K562 (cell line): ENCODE measurements around the gene HARS1. TPM values are rescaled to one million over a fixed set of nuclear protein-coding genes. Genes with fewer than 3 reads are reported as not detected.

Experiments used
- CTBP1 ChIP-seq: fragments of 450-650 bp; IDR thresholded peaks from 2 replicates; pipeline ENCODE4 v1.6.1; 2016; ENCODE audit warnings: borderline replicate concordance
- CTCF ChIP-seq, 3 experiments: IDR thresholded peaks in 2 of 3; conservative IDR thresholded peaks in 1 of 3; 2 replicates each; pipeline ENCODE4 v1.5.1; 2011 to 2012; ENCODE audit warnings: low read length in 3 of 3, mild to moderate bottlenecking in 3 of 3, control low read depth in 2 of 3, improper control_type of control experiment in 1 of 3, inconsistent platforms in 1 of 3, low read depth in 1 of 3, mixed read lengths in 1 of 3, moderate library complexity in 1 of 3; ENCODE audit not compliant: insufficient read depth in 2 of 3
- DEAF1 ChIP-seq: fragments of 450-650 bp; formaldehyde crosslinking; IDR thresholded peaks from 2 replicates; pipeline ENCODE4 v1.4.0; 2020; ENCODE audit warnings: mild to moderate bottlenecking, moderate library complexity
- E4F1 ChIP-seq: fragments of 250-450 bp; sonication (Bioruptor Pico); IDR thresholded peaks from 2 replicates; pipeline ENCODE4 v1.5.0; 2021; ENCODE audit warnings: mild to moderate bottlenecking, borderline replicate concordance
- PKNOX1 ChIP-seq: fragments of 450-650 bp; IDR thresholded peaks from 2 replicates; pipeline ENCODE4 v1.6.1; 2016
- PRPF4 ChIP-seq: fragments of 200-400 bp; formaldehyde crosslinking; IDR thresholded peaks from one replicate; pipeline ENCODE4 v1.6.1; 2017; ENCODE audit warnings: low read length, low read depth, mild to moderate bottlenecking; ENCODE audit not compliant: insufficient read depth, poor library complexity, severe bottlenecking
- RAD21 ChIP-seq, 2 experiments: fragments of 250-450 bp in 1 of 2; fragments of 450-650 bp in 1 of 2; sonication (Bioruptor Pico) in 1 of 2; formaldehyde crosslinking in 1 of 2; IDR thresholded peaks in 1 of 2; conservative IDR thresholded peaks in 1 of 2; 2 replicates each; pipeline versions ENCODE4 v1.4.0 to v1.8.0; 2020 to 2022; ENCODE audit warnings: mild to moderate bottlenecking in 2 of 2, moderate library complexity in 1 of 2
- STAG1 ChIP-seq: sonication (generic); formaldehyde crosslinking; IDR thresholded peaks from 2 replicates; pipeline ENCODE4 v1.5.0; 2020; ENCODE audit warnings: missing genetic modification reagents, borderline replicate concordance
- ZC3H8 ChIP-seq: fragments of 450-650 bp; IDR thresholded peaks from 2 replicates; pipeline ENCODE4 v1.6.1; 2017
- ZFP36 ChIP-seq: fragments of 150-350 bp; IDR thresholded peaks from 2 replicates; pipeline ENCODE4 v1.6.1; 2018; ENCODE audit warnings: low read length, low read depth; ENCODE audit not compliant: partially characterized antibody
- ZNF165 ChIP-seq: fragments of 250-450 bp; sonication (Bioruptor Pico); IDR thresholded peaks from 2 replicates; pipeline ENCODE4 v1.4.0; 2020; ENCODE audit warnings: borderline replicate concordance
- polyA plus RNA-seq, 8 experiments: library from polyadenylated mRNA; depleted of rRNA in 4 of 8; stranded (reverse) in 5 of 8; unstranded in 3 of 8; fragments of >200 nt; fragmentation: Nextera tagmentation in 2 of 8; fragmentation: Illumina TruSeq in 1 of 8; extraction: Ambion mirVana in 2 of 8; extraction: Trizol in 1 of 8; gene quantifications; 2 replicates each; pipeline versions ENCODE4 v1.2.1 to v1.2.3, GENCODE V29; 2011 to 2014; ENCODE audit warnings: inconsistent platforms in 1 of 8, missing spikeins in 1 of 8
- total RNA-seq, 7 experiments: library from RNA; depleted of rRNA in 6 of 7; stranded (reverse); fragments of >200 nt in 6 of 7; fragmentation: Illumina TruSeq in 2 of 7; extraction: Trizol in 2 of 7; gene quantifications; 2 replicates each; pipeline versions ENCODE4 v1.2.1 to v1.2.3, GENCODE V29; 2011 to 2021; ENCODE audit warnings: low replicate concordance in 1 of 7

Gene HARS1
- total and polyA plus RNA-seq, 9 of the 15 experiments (the other 6 are each of a cell fraction or from before 2014, with no cell fraction given): 13.5 to 88.5 (median 75.2) TPM

- TF ChIP-seq CTBP1: no peak
- no peak for TF ChIP-seq ZC3H8
- TF ChIP-seq STAG1 (CRISPR knock-in tag): peak; percentile 57; the same call in 1 of the 2 replicates
- peak; percentile 40 for TF ChIP-seq PKNOX1
- no peak for TF ChIP-seq ZNF165 (CRISPR knock-in tag)
- TF ChIP-seq DEAF1 (CRISPR knock-in tag): peak; percentile 59
- TF ChIP-seq ZFP36: peak; percentile 7
- no peak for TF ChIP-seq E4F1 (CRISPR knock-in tag)
- peak; percentile 56 to 84 for TF ChIP-seq RAD21 (CRISPR knock-in tag; conservative IDR thresholded peaks at IDR 0.05 in 1 of 2, IDR thresholded peaks at IDR 0.05 in 1 of 2)
- no peak for TF ChIP-seq PRPF4
- TF ChIP-seq CTCF (IDR thresholded peaks at IDR 0.05 in 2 of 3, conservative IDR thresholded peaks at IDR 0.05 in 1 of 3; ENCODE audit: insufficient read depth in 2 of 3, low read depth in 1 of 3, low read length in 3 of 3): peak; percentile 73 to 84 (median 75)
These were observed 43.2 kb upstream of the HARS1 start (continued) for GRCh38 chr5:140734354-140734753.
